Measurements from ENCODE around the gene AP5M1.

GRCh38 chr14:57254884-57255283 lies 13.9 kb upstream of the AP5M1 start:
- TF ChIP-seq CTCF (conservative IDR thresholded peaks at IDR 0.05; ENCODE audit: low read depth, low read length) = no peak
- no peak for TF ChIP-seq EZH2 (IDR thresholded peaks at IDR 0.05; ENCODE audit: borderline replicate concordance, low read depth, low read length, poor library complexity, severe bottlenecking)
